Stomach (tissue), 4 donors: ENCODE results near the gene BRD7.
A peak's percentile ranks its signal among the peaks of the same experiment; 100 is the strongest.

Experiments used
- EP300 ChIP-seq: sonication (generic); formaldehyde crosslinking; IDR thresholded peaks from one replicate; pipeline ENCODE4 v1.6.1; 2017; ENCODE audit warnings: antibody characterized with exemption
- POLR2A ChIP-seq, 4 donors: fragments of 450-650 bp; IDR thresholded peaks; one replicate each; pipeline ENCODE4 v1.6.1; 2016; ENCODE audit warnings: antibody characterized with exemption in 4 of 4, control low read depth in 2 of 4, mild to moderate bottlenecking in 1 of 4, moderate library complexity in 1 of 4
- POLR2AphosphoS5 ChIP-seq, 3 donors: sonication (generic); formaldehyde crosslinking; IDR thresholded peaks; one replicate each; pipeline ENCODE4 v1.6.1; 2016; ENCODE audit warnings: antibody characterized with exemption in 3 of 3
- TF ChIP-seq, protein P1 (sequence below), 7 experiments: fragments of 450-650 bp in 4 of 7; fragments of 200-600 bp in 3 of 7; sonication (generic) in 3 of 7; IDR thresholded peaks; one replicate each; pipeline ENCODE4 v1.5.1; 2016 to 2019; ENCODE audit warnings: antibody characterized with exemption in 7 of 7, control low read depth in 2 of 7, mild to moderate bottlenecking in 1 of 7

GRCh38 chr16:50326835-50327465 lies 41.8 kb downstream of the BRD7 start:
- TF ChIP-seq, protein P1, sequence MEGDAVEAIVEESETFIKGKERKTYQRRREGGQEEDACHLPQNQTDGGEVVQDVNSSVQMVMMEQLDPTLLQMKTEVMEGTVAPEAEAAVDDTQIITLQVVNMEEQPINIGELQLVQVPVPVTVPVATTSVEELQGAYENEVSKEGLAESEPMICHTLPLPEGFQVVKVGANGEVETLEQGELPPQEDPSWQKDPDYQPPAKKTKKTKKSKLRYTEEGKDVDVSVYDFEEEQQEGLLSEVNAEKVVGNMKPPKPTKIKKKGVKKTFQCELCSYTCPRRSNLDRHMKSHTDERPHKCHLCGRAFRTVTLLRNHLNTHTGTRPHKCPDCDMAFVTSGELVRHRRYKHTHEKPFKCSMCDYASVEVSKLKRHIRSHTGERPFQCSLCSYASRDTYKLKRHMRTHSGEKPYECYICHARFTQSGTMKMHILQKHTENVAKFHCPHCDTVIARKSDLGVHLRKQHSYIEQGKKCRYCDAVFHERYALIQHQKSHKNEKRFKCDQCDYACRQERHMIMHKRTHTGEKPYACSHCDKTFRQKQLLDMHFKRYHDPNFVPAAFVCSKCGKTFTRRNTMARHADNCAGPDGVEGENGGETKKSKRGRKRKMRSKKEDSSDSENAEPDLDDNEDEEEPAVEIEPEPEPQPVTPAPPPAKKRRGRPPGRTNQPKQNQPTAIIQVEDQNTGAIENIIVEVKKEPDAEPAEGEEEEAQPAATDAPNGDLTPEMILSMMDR (IDR thresholded peaks at IDR 0.05) = peak in 3 of 7 experiments; percentile 20 to 35 (median 32)
- TF ChIP-seq EP300 (no peak), POLR2AphosphoS5 (IDR thresholded peaks at IDR 0.05) (no peak), POLR2A (IDR thresholded peaks at IDR 0.05) (no peak)
